Sigmoid colon (tissue), 7 donors: ENCODE data around the gene BTK. TPM values are rescaled to one million over a fixed set of nuclear protein-coding genes. Genes with fewer than 3 reads are reported as not detected.

Source experiments
- DNase-seq: peaks from one replicate; pipeline ENCODE4 v3.0.0-alpha.2; 2019
- H3K27ac ChIP-seq, 4 donors: fragments of 200-600 bp; sonication (generic); one replicate each; pipeline ENCODE4 v1.5.1; 2016 to 2019; ENCODE audit warnings: mild to moderate bottlenecking in 1 of 4
- H3K27me3 ChIP-seq, 3 donors: fragments of 200-600 bp; sonication (generic); one replicate each; pipeline ENCODE4 v1.5.1; 2019; ENCODE audit warnings: mild to moderate bottlenecking in 1 of 3
- H3K36me3 ChIP-seq, 4 donors: fragments of 200-600 bp; sonication (generic); one replicate each; pipeline ENCODE4 v1.5.1; 2016 to 2019
- H3K4me1 ChIP-seq, 4 donors: fragments of 200-600 bp; sonication (generic); one replicate each; pipeline ENCODE4 v1.5.1; 2017 to 2019
- H3K4me3 ChIP-seq, 4 donors: fragments of 200-600 bp; sonication (generic); one replicate each; pipeline ENCODE4 v1.5.1; 2017 to 2019; ENCODE audit warnings: mild to moderate bottlenecking in 2 of 4, moderate library complexity in 1 of 4
- H3K9me3 ChIP-seq, 4 donors: fragments of 200-600 bp in 3 of 4; sonication (generic) in 3 of 4; one replicate each; pipeline versions ENCODE4 v1.5.1 to v1.6.1; 2013 to 2019
- EP300 ChIP-seq, 4 donors: sonication (generic); formaldehyde crosslinking; IDR thresholded peaks; one replicate each; pipeline ENCODE4 v1.6.1; 2017; ENCODE audit warnings: antibody characterized with exemption in 4 of 4
- POLR2A ChIP-seq, 2 donors: fragments of 450-650 bp; IDR thresholded peaks; one replicate each; pipeline ENCODE4 v1.6.1; 2016; ENCODE audit warnings: antibody characterized with exemption in 2 of 2, mild to moderate bottlenecking in 2 of 2, moderate library complexity in 2 of 2
- POLR2AphosphoS5 ChIP-seq, 4 donors: sonication (generic); formaldehyde crosslinking; IDR thresholded peaks; one replicate each; pipeline ENCODE4 v1.6.1; 2017; ENCODE audit warnings: antibody characterized with exemption in 4 of 4
- WGBS, 2 donors: extraction: QIAGEN DNeasy Blood & Tissue Kit; methylation state at CpG; one replicate each; pipeline ENCODE4 v1.1.7; 2013; 5-methylcytosine and 5-hydroxymethylcytosine counted together
- intact Hi-C: fragments of 100-400 bp; cut with DNase I; formaldehyde crosslinking; loops from one replicate; pipeline ENCODE4 v1.15.1; 2023
- polyA plus RNA-seq, 3 donors: library from polyadenylated mRNA; stranded (reverse); fragments of 200-250 nt; gene quantifications; one replicate each; pipeline ENCODE4 v1.2.3, GENCODE V29; 2013
- total RNA-seq, 4 donors: library from RNA; depleted of rRNA; stranded (reverse); fragments of >200 nt; gene quantifications; one replicate each; pipeline ENCODE4 v1.1.0, GENCODE V29; 2016
- TF ChIP-seq, protein P1 (sequence below), 4 experiments: fragments of 450-650 bp in 3 of 4; fragments of 200-600 bp in 1 of 4; IDR thresholded peaks; one replicate each; pipeline ENCODE4 v1.5.1; 2016 to 2019; ENCODE audit warnings: antibody characterized with exemption in 4 of 4, mild to moderate bottlenecking in 3 of 4, moderate library complexity in 2 of 4
- donor health status: healthy with polysubstance abuse.
- donor health status: Bipolar disorder and iron deficiency.
- donor health status: healthy.

The BTK gene
- total and polyA plus RNA-seq, 7 donors = 4.2 to 23.2 (median 5.8) TPM

DNA sequence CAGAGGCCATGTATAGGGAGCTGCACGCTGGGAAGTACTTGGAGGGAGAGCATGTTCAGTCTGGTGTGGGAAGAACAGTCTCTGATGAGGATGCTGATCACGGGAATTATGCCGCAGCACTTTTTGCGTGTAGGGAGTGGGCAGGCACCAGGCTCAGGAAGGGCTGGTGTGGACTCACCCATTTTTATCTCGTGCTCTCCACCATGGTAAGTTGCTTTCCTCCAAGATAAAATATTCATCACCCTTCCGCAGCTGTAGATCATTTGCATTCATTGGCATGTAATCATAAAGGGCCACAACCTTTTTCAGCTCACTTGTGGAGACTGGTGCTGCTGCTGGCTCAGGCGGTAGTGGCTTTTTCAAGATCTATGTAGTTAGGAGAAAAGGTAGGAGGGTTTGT lies 25.6 kb downstream of the BTK start:
- H3K4me1 ChIP-seq = no peaks in the 10 kb centered on the region
- H3K27me3 ChIP-seq = no peaks in the 10 kb centered on the region
- H3K9me3 ChIP-seq = no peaks in the 10 kb centered on the region
- TF ChIP-seq, protein P1, sequence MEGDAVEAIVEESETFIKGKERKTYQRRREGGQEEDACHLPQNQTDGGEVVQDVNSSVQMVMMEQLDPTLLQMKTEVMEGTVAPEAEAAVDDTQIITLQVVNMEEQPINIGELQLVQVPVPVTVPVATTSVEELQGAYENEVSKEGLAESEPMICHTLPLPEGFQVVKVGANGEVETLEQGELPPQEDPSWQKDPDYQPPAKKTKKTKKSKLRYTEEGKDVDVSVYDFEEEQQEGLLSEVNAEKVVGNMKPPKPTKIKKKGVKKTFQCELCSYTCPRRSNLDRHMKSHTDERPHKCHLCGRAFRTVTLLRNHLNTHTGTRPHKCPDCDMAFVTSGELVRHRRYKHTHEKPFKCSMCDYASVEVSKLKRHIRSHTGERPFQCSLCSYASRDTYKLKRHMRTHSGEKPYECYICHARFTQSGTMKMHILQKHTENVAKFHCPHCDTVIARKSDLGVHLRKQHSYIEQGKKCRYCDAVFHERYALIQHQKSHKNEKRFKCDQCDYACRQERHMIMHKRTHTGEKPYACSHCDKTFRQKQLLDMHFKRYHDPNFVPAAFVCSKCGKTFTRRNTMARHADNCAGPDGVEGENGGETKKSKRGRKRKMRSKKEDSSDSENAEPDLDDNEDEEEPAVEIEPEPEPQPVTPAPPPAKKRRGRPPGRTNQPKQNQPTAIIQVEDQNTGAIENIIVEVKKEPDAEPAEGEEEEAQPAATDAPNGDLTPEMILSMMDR (IDR thresholded peaks at IDR 0.05) = no peak
- no peak for TF ChIP-seq POLR2AphosphoS5 (IDR thresholded peaks at IDR 0.05)
- no peak for TF ChIP-seq POLR2A (IDR thresholded peaks at IDR 0.05)
- no peak for TF ChIP-seq EP300 (IDR thresholded peaks at IDR 0.05)
- no peaks in the 10 kb centered on the region for H3K36me3 ChIP-seq
- WGBS, 2 donors = 65 to 81% methylated on average over 7 of the region's 7 CpGs
- H3K4me3 ChIP-seq = no peak overlapping the region
- no peak for DNase-seq
- intact Hi-C loops = no loop called here
- H3K27ac ChIP-seq = no peak overlapping the region

GRCh38 chrX:101359966-101360365 lies 26.0 kb downstream of the BTK start:
- 87 to 96% methylated on average over 1 of the region's 1 CpG for WGBS, 2 donors
- no peaks in the 10 kb centered on the region for H3K36me3 ChIP-seq
- no peaks in the 10 kb centered on the region for H3K27me3 ChIP-seq
- DNase-seq = no peak
- no peak for TF ChIP-seq POLR2AphosphoS5 (IDR thresholded peaks at IDR 0.05)
- no peak for TF ChIP-seq EP300 (IDR thresholded peaks at IDR 0.05)
- TF ChIP-seq, protein P1 (IDR thresholded peaks at IDR 0.05) = no peak
- no peak for TF ChIP-seq POLR2A (IDR thresholded peaks at IDR 0.05)
- H3K9me3 ChIP-seq = no peaks in the 10 kb centered on the region
- no peaks in the 10 kb centered on the region for H3K4me1 ChIP-seq
- no peak overlapping the region for H3K4me3 ChIP-seq
- H3K27ac ChIP-seq = no peak overlapping the region
- intact Hi-C loops = no loop called here

- TF ChIP-seq EP300 (IDR thresholded peaks at IDR 0.05) = no peak
- TF ChIP-seq, protein P1 (IDR thresholded peaks at IDR 0.05) = no peak
- TF ChIP-seq POLR2A (IDR thresholded peaks at IDR 0.05) = no peak
- no peak for TF ChIP-seq POLR2AphosphoS5 (IDR thresholded peaks at IDR 0.05)
- Histone ChIP-seq H3K36me3 (no peaks in the 10 kb centered on the region), H3K4me3 (no peak overlapping the region), H3K27ac (no peak overlapping the region), H3K4me1 (no peaks in the 10 kb centered on the region), H3K27me3 (no peaks in the 10 kb centered on the region), H3K9me3 (no peaks in the 10 kb centered on the region)
- no peak for DNase-seq
- intact Hi-C loops = no loop called here
- WGBS, 2 donors = 34 to 66% methylated on average over 5 of the region's 5 CpGs
Measured at GRCh38 chrX:101357166-101357795, 28.7 kb downstream of the BTK start.

DNA sequence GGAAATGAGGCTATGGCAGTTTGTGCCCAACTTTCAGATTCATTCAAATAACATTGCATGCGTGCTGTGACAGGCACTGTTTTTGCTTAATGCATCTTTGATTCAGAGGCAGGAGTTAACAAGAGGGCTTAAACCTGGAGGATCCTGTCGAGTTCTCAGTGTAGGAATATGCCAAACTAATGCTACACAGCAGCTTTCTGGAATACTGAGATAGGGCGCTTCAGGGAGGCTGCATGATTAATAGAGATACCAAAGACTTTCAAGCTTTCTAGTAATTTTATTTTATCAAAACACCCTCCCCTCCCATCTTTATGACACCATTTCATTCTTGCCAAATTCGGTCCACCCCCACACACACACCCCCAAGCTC lies 36.8 kb downstream of the BTK start:
- TF ChIP-seq POLR2AphosphoS5 (IDR thresholded peaks at IDR 0.05) = no peak
- no peak for TF ChIP-seq POLR2A (IDR thresholded peaks at IDR 0.05)
- TF ChIP-seq EP300 (IDR thresholded peaks at IDR 0.05) = no peak
- TF ChIP-seq, protein P1 (IDR thresholded peaks at IDR 0.05) = no peak
- peak overlapping the region; percentile 62 to 68 (median 64) for H3K4me3 ChIP-seq
- H3K9me3 ChIP-seq = no peaks in the 10 kb centered on the region
- no peaks in the 10 kb centered on the region for H3K27me3 ChIP-seq
- H3K4me1 ChIP-seq = peaks cover 0 to 8% (median 7%) of the 10 kb centered on the region in 4 donors
- intact Hi-C loops = loop anchor here (5.0 kb wide), 1 partner anchor 43 kb away; the partner anchor contains the start of gene RPL36A
- no peak for DNase-seq
- whole genome bisulfite sequencing, 2 donors = 18 to 37% methylated on average over 4 of the region's 4 CpGs
- peak overlapping the region; percentile 79 to 91 (median 88) for H3K27ac ChIP-seq
- no peaks in the 10 kb centered on the region for H3K36me3 ChIP-seq
